HepG2 (cell line): Measurements from ENCODE around the gene NAPEPLD. TPM values are rescaled to one million over a fixed set of nuclear protein-coding genes. Genes with fewer than 3 reads are reported as not detected.

Experiments used
- ATAC-seq: fragments of 200-7000 bp; cut with Tn5 transposase; 3 replicates; pipeline ENCODE4 v1.9.1; 2020; ENCODE audit warnings: mild to moderate bottlenecking, moderate library complexity
- BruUV-seq: library from RNA; stranded (reverse); fragments of 400-500 nt; replicated peaks from 2 replicates; lab custom pipeline; 2021; lab: Mats Ljungman, UMichigan
- CTCF ChIA-PET: fragments of 300-600 bp; formaldehyde crosslinking; extraction: SDS; loops from one replicate; lab custom pipeline; 2021; ENCODE audit warnings: low total read pairs, inconsistent platforms, low intra/inter-chr PET ratio; lab: Yijun Ruan, JAX
- POLR2A ChIA-PET: fragments of 350-600 bp; sonication (Branson Sonifier 250); formaldehyde crosslinking; loops from one replicate; lab custom pipeline; 2020; ENCODE audit warnings: antibody characterized with exemption, inconsistent platforms; lab: Yijun Ruan, JAX
- DNase-seq: peaks from one replicate; pipeline ENCODE4 v3.0.0-alpha.2; 2015; ENCODE audit warnings: low spot score
- FAIRE-seq: peaks from 3 replicates; lab custom pipeline; 2011; peaks lifted over from hg19 to GRCh38; lab: Jason Lieb, UNC
- H2AFZ ChIP-seq: one replicate; pipeline ENCODE4 v1.6.1; 2011; ENCODE audit warnings: low read length, inconsistent platforms
- H3K27ac ChIP-seq: fragments of 300-600 bp; 3 replicates; pipeline ENCODE4 v1.8.0; 2011; ENCODE audit warnings: mixed run types, mild to moderate bottlenecking, mixed read lengths, low read length, inconsistent platforms; ENCODE audit not compliant: insufficient read depth; ENCODE audit errors: extremely low read length
- H3K27me3 ChIP-seq, 2 experiments: fragments of 200-600 bp in 1 of 2; 2 replicates in 1 of 2; 3 replicates in 1 of 2; pipeline versions ENCODE4 v1.6.0 to v1.8.0; 2011; ENCODE audit warnings: low read length in 2 of 2, mild to moderate bottlenecking in 2 of 2, moderate library complexity in 2 of 2, inconsistent platforms in 1 of 2; ENCODE audit not compliant: insufficient read depth in 2 of 2, control insufficient read depth in 1 of 2
- H3K36me3 ChIP-seq, 2 experiments: fragments of 200-600 bp in 1 of 2; replicated peaks in 1 of 2; 2 replicates in 1 of 2; 3 replicates in 1 of 2; pipeline versions ENCODE4 v1.5.1 to v1.8.0; 2011; ENCODE audit warnings: low read length in 2 of 2, inconsistent platforms in 1 of 2; ENCODE audit not compliant: insufficient read depth in 2 of 2, control insufficient read depth in 1 of 2
- H3K4me1 ChIP-seq: 2 replicates; pipeline ENCODE4 v1.5.1; 2012; ENCODE audit warnings: low read length, inconsistent platforms; ENCODE audit not compliant: insufficient read depth
- H3K4me2 ChIP-seq: 2 replicates; pipeline ENCODE4 v1.6.0; 2011; ENCODE audit warnings: low read depth, low read length, inconsistent platforms
- H3K4me3 ChIP-seq, 3 experiments: fragments of 200-600 bp in 1 of 3; sonication (generic), shearing (Covaris generic) in 1 of 3; replicated peaks in 1 of 3; 2 replicates each; pipeline ENCODE4 v1.5.1; 2011 to 2016; ENCODE audit warnings: low read length in 3 of 3, inconsistent platforms in 2 of 3, low read depth in 2 of 3, mild to moderate bottlenecking in 2 of 3, control low read depth in 1 of 3, mixed read lengths in 1 of 3; ENCODE audit not compliant: insufficient read depth in 1 of 3
- H3K79me2 ChIP-seq: one replicate; pipeline ENCODE4 v1.6.1; 2011; ENCODE audit warnings: low read length, inconsistent platforms; ENCODE audit not compliant: insufficient read depth
- H3K9ac ChIP-seq: 2 replicates; pipeline ENCODE4 v1.6.0; 2011; ENCODE audit warnings: mild to moderate bottlenecking, low read depth, low read length, inconsistent platforms; ENCODE audit not compliant: insufficient read depth
- H3K9me3 ChIP-seq: 2 replicates; pipeline ENCODE4 v1.5.1; 2012; ENCODE audit warnings: mild to moderate bottlenecking, low read length
- H4K20me1 ChIP-seq: 2 replicates; pipeline ENCODE4 v1.6.0; 2011; ENCODE audit warnings: inconsistent platforms, mild to moderate bottlenecking, low read length, moderate library complexity; ENCODE audit not compliant: insufficient read depth
- ARNT2 ChIP-seq: sonication (generic); formaldehyde crosslinking; IDR thresholded peaks from 2 replicates; pipeline ENCODE4 v1.8.0; 2022; ENCODE audit warnings: mild to moderate bottlenecking, low read depth, missing genetic modification reagents, moderate library complexity
- ATF6 ChIP-seq: sonication (generic); formaldehyde crosslinking; conservative IDR thresholded peaks from 2 replicates; pipeline ENCODE4 v1.4.0; 2020; ENCODE audit warnings: missing genetic modification reagents
- CEBPB ChIP-seq: IDR thresholded peaks from 2 replicates; pipeline ENCODE4 v1.6.1; 2011; ENCODE audit warnings: low read depth, low read length, improper control_type of control experiment, borderline replicate concordance
- HNRNPH1 ChIP-seq: fragments of 200-400 bp; formaldehyde crosslinking; optimal IDR thresholded peaks from 2 replicates; pipeline ENCODE3; 2017; ENCODE audit warnings: mild to moderate bottlenecking, low read depth, low read length
- MAX ChIP-seq: IDR thresholded peaks from 2 replicates; pipeline ENCODE4 v1.6.1; 2012; ENCODE audit warnings: inconsistent platforms
- PLRG1 ChIP-seq: fragments of 450-650 bp; conservative IDR thresholded peaks from 2 replicates; pipeline ENCODE4 v1.6.1; 2016
- RFX5 ChIP-seq: IDR thresholded peaks from 2 replicates; pipeline ENCODE4 v1.6.1; 2011; ENCODE audit warnings: low read depth, low read length, improper control_type of control experiment
- SETDB1 ChIP-seq: sonication (generic); formaldehyde crosslinking; IDR thresholded peaks from 2 replicates; pipeline ENCODE4 v1.5.1; 2020; ENCODE audit warnings: missing genetic modification reagents, mild to moderate bottlenecking, borderline replicate concordance
- SOX5 ChIP-seq: IDR thresholded peaks from 2 replicates; pipeline ENCODE4 v1.6.1; 2016; ENCODE audit warnings: borderline replicate concordance
- THAP9 ChIP-seq: sonication (generic); formaldehyde crosslinking; IDR thresholded peaks from 2 replicates; pipeline ENCODE4; 2020; ENCODE audit warnings: missing genetic modification reagents, mild to moderate bottlenecking, borderline replicate concordance
- ZMYM4 ChIP-seq: sonication (generic); formaldehyde crosslinking; IDR thresholded peaks from 2 replicates; pipeline ENCODE4 v1.8.1; 2023; ENCODE audit warnings: mild to moderate bottlenecking, missing genetic modification reagents
- ZNF101 ChIP-seq: sonication (generic); formaldehyde crosslinking; IDR thresholded peaks from 2 replicates; pipeline ENCODE4 v1.4.0; 2020; ENCODE audit warnings: mild to moderate bottlenecking, low read depth, missing genetic modification reagents, borderline replicate concordance
- ZNF121 ChIP-seq: sonication (generic); formaldehyde crosslinking; IDR thresholded peaks from 2 replicates; pipeline ENCODE4 v1.5.0; 2020; ENCODE audit warnings: mild to moderate bottlenecking, missing genetic modification reagents
- ZNF296 ChIP-seq: sonication (generic); formaldehyde crosslinking; conservative IDR thresholded peaks from 2 replicates; pipeline ENCODE4 v1.5.0; 2020; ENCODE audit warnings: mild to moderate bottlenecking, missing genetic modification reagents
- ZNF761 ChIP-seq: sonication (generic); formaldehyde crosslinking; conservative IDR thresholded peaks from 2 replicates; pipeline ENCODE4 v1.4.0; 2020; ENCODE audit warnings: mild to moderate bottlenecking, missing genetic modification reagents
- WGBS: methylation state at CpG from one replicate; pipeline ENCODE4 v1.1.6; 2017; ENCODE audit warnings: low lambda C conversion rate; 5-methylcytosine and 5-hydroxymethylcytosine counted together
- in situ Hi-C: cut with HindIII; loops from 2 replicates; pipeline ENCODE4 v1.10.0; 2017; ENCODE audit warnings: low pct_unique_long_range_greater_than_20kb; ENCODE audit not compliant: extremely low pct_ligation_motif_present
- intact Hi-C: fragments of 100-400 bp; cut with micrococcal nuclease; formaldehyde crosslinking; loops from one replicate; pipeline ENCODE4 v1.10.0; 2022; ENCODE audit not compliant: unreplicated experiment
- polyA plus RNA-seq, 8 experiments: library from polyadenylated mRNA; depleted of rRNA in 3 of 8; stranded (reverse) in 7 of 8; unstranded in 1 of 8; fragments of >200 nt; fragmentation: Illumina TruSeq in 4 of 8; extraction: Trizol in 4 of 8; gene quantifications; 2 replicates each; pipeline versions ENCODE4 v1.2.1 to v1.2.3, GENCODE V29; 2011 to 2016; ENCODE audit warnings: low read depth in 4 of 8, missing spikeins in 1 of 8, mixed read lengths in 1 of 8; ENCODE audit not compliant: insufficient read depth in 1 of 8
- total RNA-seq, 5 experiments: library from RNA; depleted of rRNA; stranded (reverse); fragments of >200 nt; fragmentation: Illumina TruSeq; extraction: Trizol; gene quantifications; 2 replicates each; pipeline ENCODE4 v1.2.3, GENCODE V29; 2016; ENCODE audit warnings: low read depth in 1 of 5
- TF ChIP-seq, protein P1 (sequence below): sonication (generic); formaldehyde crosslinking; IDR thresholded peaks from 2 replicates; pipeline ENCODE4 v1.4.0; 2020; ENCODE audit warnings: missing genetic modification reagents
- TF ChIP-seq, protein P2 (sequence below): sonication (generic); formaldehyde crosslinking; IDR thresholded peaks from 2 replicates; pipeline ENCODE4 v1.4.0; 2020; ENCODE audit warnings: mild to moderate bottlenecking, missing genetic modification reagents, borderline replicate concordance

The NAPEPLD gene
- total and polyA plus RNA-seq, 2 of the 13 experiments (the other 11 are each of a cell fraction or from before 2014, with no cell fraction given): 3.4 to 5.6 TPM

GRCh38 chr7:103076764-103077163 is 72.1 kb downstream of the NAPEPLD start:
- ATAC-seq: no peak
- no peaks in the 10 kb centered on the region; a peak in 1 of 5 replicates for H3K36me3 ChIP-seq
- ChIA-PET POLR2A (interaction anchor here (2.3 kb wide), 1 partner anchor 328 kb away, joined by 17 read pairs; the partner anchor contains the start of gene FAM185A), CTCF (no interaction called here)
- H3K27ac ChIP-seq: no peak overlapping the region
- WGBS: 95% methylated on average over 7 of the region's 7 CpGs
- H3K4me1 ChIP-seq: peaks cover 22% of the 10 kb centered on the region
- H3K27me3 ChIP-seq: no peaks in the 10 kb centered on the region; a peak in 1 of 5 replicates
- H3K9me3 ChIP-seq: no peaks in the 10 kb centered on the region
- H4K20me1 ChIP-seq: no peaks in the 10 kb centered on the region
- peak overlapping the region; percentile 95; the same call in 1 of the 2 replicates for H3K4me2 ChIP-seq
- no TSS peak for BruUV-seq
- no peak for FAIRE-seq
- no peak for DNase-seq
- peaks cover 21% of the 10 kb centered on the region for H3K79me2 ChIP-seq
- intact Hi-C loops: no loop called here
- no peak overlapping the region for H3K4me3 ChIP-seq
- peak overlapping the region; percentile 2; the same call in 1 of the 2 replicates for H3K9ac ChIP-seq
- no peak overlapping the region for H2AFZ ChIP-seq
- in situ Hi-C loops: no loop called here
- TF ChIP-seq ZNF296 (CRISPR knock-in tag) (no peak), SOX5 (CRISPR knock-in tag) (no peak), MAX (no peak), PLRG1 (no peak), ZNF101 (no peak), THAP9 (CRISPR knock-in tag) (no peak), ARNT2 (CRISPR knock-in tag) (no peak), ZNF761 (no peak), ZNF121 (CRISPR knock-in tag) (no peak), HNRNPH1 (no peak), ZMYM4 (CRISPR knock-in tag) (no peak), RFX5 (no peak), CEBPB (peak; percentile 71; the same call in 1 of the 2 replicates), ATF6 (CRISPR knock-in tag) (no peak), SETDB1 (CRISPR knock-in tag) (no peak)
- TF ChIP-seq, protein P1, sequence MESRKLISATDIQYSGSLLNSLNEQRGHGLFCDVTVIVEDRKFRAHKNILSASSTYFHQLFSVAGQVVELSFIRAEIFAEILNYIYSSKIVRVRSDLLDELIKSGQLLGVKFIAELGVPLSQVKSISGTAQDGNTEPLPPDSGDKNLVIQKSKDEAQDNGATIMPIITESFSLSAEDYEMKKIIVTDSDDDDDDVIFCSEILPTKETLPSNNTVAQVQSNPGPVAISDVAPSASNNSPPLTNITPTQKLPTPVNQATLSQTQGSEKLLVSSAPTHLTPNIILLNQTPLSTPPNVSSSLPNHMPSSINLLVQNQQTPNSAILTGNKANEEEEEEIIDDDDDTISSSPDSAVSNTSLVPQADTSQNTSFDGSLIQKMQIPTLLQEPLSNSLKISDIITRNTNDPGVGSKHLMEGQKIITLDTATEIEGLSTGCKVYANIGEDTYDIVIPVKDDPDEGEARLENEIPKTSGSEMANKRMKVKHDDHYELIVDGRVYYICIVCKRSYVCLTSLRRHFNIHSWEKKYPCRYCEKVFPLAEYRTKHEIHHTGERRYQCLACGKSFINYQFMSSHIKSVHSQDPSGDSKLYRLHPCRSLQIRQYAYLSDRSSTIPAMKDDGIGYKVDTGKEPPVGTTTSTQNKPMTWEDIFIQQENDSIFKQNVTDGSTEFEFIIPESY (CRISPR knock-in tag): peak; percentile 67
- TF ChIP-seq, protein P2, sequence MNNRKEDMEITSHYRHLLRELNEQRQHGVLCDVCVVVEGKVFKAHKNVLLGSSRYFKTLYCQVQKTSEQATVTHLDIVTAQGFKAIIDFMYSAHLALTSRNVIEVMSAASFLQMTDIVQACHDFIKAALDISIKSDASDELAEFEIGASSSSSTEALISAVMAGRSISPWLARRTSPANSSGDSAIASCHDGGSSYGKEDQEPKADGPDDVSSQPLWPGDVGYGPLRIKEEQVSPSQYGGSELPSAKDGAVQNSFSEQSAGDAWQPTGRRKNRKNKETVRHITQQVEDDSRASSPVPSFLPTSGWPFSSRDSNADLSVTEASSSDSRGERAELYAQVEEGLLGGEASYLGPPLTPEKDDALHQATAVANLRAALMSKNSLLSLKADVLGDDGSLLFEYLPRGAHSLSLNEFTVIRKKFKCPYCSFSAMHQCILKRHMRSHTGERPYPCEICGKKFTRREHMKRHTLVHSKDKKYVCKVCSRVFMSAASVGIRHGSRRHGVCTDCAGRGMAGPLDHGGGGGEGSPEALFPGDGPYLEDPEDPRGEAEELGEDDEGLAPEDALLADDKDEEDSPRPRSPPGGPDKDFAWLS (CRISPR knock-in tag): no peak
